Parathyroid adenoma (tissue), 2 donors: ENCODE results near the gene MEIS2.

ENCODE experiments used
- H2AFZ ChIP-seq: fragments of 300-600 bp; sonication (generic); one replicate; pipeline ENCODE4 v1.7.0; 2017; ENCODE audit warnings: antibody characterized with exemption, mild to moderate bottlenecking
- H3K27ac ChIP-seq: fragments of 300-600 bp; sonication (generic); one replicate; pipeline ENCODE4 v1.7.0; 2017
- H3K27me3 ChIP-seq: fragments of 300-600 bp; sonication (generic); one replicate; pipeline ENCODE4 v1.7.0; 2017; ENCODE audit warnings: low read length; ENCODE audit not compliant: control insufficient read depth, insufficient read depth
- H3K36me3 ChIP-seq: fragments of 300-600 bp; sonication (generic); one replicate; pipeline ENCODE4 v1.7.0; 2017; ENCODE audit warnings: low read length; ENCODE audit not compliant: control insufficient read depth, insufficient read depth
- H3K4me1 ChIP-seq: fragments of 300-600 bp; sonication (generic); one replicate; pipeline ENCODE4 v1.7.0; 2017; ENCODE audit warnings: control low read depth
- H3K4me2 ChIP-seq: fragments of 300-600 bp; sonication (generic); one replicate; pipeline ENCODE4 v1.7.0; 2017; ENCODE audit warnings: low read length
- H3K4me3 ChIP-seq: fragments of 300-600 bp; sonication (generic); one replicate; pipeline ENCODE4 v1.7.0; 2017; ENCODE audit warnings: low read depth, low read length
- H3K79me2 ChIP-seq: fragments of 300-600 bp; sonication (generic); one replicate; pipeline ENCODE4 v1.7.0; 2017; ENCODE audit warnings: control low read depth
- H3K9ac ChIP-seq: fragments of 300-600 bp; sonication (generic); one replicate; pipeline ENCODE4 v1.7.0; 2017; ENCODE audit warnings: mild to moderate bottlenecking
- H3K9me3 ChIP-seq: fragments of 300-600 bp; sonication (generic); one replicate; pipeline ENCODE4 v1.7.0; 2017; ENCODE audit warnings: low read length; ENCODE audit not compliant: control insufficient read depth
- CTCF ChIP-seq: fragments of 300-600 bp; sonication (generic); IDR thresholded peaks from one replicate; pipeline ENCODE4 v1.7.0; 2017; ENCODE audit warnings: antibody characterized with exemption, mild to moderate bottlenecking
- donor health status: primary hyperparathyroidism.

MEIS2 gene

DNA sequence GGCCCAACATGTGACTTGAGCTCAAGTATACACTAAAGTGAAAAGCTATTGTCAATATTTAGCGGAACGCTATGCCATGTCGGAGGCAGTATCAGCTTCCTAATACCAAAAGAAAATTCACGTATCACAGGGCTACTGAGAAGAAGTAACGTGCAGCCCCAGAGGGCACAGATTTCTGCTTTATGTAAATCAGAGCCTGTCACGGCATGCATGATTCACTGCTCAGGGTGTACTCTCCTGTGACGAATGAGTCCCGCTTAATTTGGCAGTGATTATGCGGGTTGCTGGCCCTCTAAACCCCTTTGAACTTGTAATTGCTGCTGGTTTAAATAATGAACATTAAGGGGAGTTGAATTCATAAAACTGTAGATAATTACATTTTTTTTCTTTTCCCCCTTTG lies 85.3 kb downstream of the MEIS2 start:
- Histone ChIP-seq H3K27me3 (no peaks in the 10 kb centered on the region), H3K79me2 (no peaks in the 10 kb centered on the region), H3K4me2 (no peak overlapping the region), H3K9ac (no peak overlapping the region), H3K36me3 (no peaks in the 10 kb centered on the region), H3K4me1 (no peaks in the 10 kb centered on the region), H2AFZ (no peak overlapping the region), H3K27ac (no peak overlapping the region), H3K9me3 (no peaks in the 10 kb centered on the region), H3K4me3 (no peak overlapping the region)
- TF ChIP-seq CTCF = no peak

- Histone ChIP-seq H3K4me3 (no peak overlapping the region), H2AFZ (no peak overlapping the region), H3K27me3 (no peaks in the 10 kb centered on the region), H3K9me3 (no peaks in the 10 kb centered on the region), H3K4me2 (no peak overlapping the region), H3K9ac (no peak overlapping the region), H3K36me3 (no peaks in the 10 kb centered on the region), H3K79me2 (no peaks in the 10 kb centered on the region), H3K27ac (no peak overlapping the region), H3K4me1 (no peaks in the 10 kb centered on the region)
- no peak for TF ChIP-seq CTCF
Measured at GRCh38 chr15:37014566-37014965, 85.8 kb downstream of the MEIS2 start.

- Histone ChIP-seq H3K9ac (no peak overlapping the region), H3K27ac (no peak overlapping the region), H3K4me1 (no peaks in the 10 kb centered on the region), H3K36me3 (no peaks in the 10 kb centered on the region), H3K4me2 (no peak overlapping the region), H3K4me3 (no peak overlapping the region), H3K27me3 (no peaks in the 10 kb centered on the region), H3K79me2 (no peaks in the 10 kb centered on the region), H2AFZ (no peak overlapping the region), H3K9me3 (no peaks in the 10 kb centered on the region)
- no peak for TF ChIP-seq CTCF
Measured at GRCh38 chr15:37014137-37014536, 86.2 kb downstream of the MEIS2 start.

- TF ChIP-seq CTCF = no peak
- H3K4me3 ChIP-seq = no peak overlapping the region
- no peaks in the 10 kb centered on the region for H3K9me3 ChIP-seq
- no peaks in the 10 kb centered on the region for H3K36me3 ChIP-seq
- H3K27ac ChIP-seq = no peak overlapping the region
- H3K79me2 ChIP-seq = no peaks in the 10 kb centered on the region
- H3K4me1 ChIP-seq = no peaks in the 10 kb centered on the region
- H3K27me3 ChIP-seq = no peaks in the 10 kb centered on the region
- no peak overlapping the region for H3K4me2 ChIP-seq
- H3K9ac ChIP-seq = no peak overlapping the region
- no peak overlapping the region for H2AFZ ChIP-seq
Measured at GRCh38 chr15:37010595-37010994, 89.8 kb downstream of the MEIS2 start.

DNA sequence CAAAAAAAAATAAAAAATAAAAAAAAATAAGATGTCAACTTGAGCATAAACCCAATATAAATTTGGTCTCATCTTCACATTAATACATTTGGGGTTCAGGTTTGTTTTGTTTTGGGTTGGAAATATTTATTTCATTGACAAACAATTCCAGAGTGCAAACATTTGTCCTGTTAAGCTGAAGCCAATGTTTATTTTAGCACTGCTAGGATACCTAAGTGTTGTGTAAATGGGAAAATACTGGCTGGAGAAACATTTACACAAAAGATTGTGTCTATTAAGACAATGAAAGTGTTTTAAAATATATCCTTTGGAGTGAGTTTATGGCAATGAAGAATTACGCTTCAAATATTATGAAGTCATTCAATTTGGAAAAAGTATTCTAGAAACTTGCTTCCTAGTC lies 91.1 kb downstream of the MEIS2 start:
- Histone ChIP-seq H3K4me1 (no peaks in the 10 kb centered on the region), H3K9me3 (no peaks in the 10 kb centered on the region), H3K4me2 (no peak overlapping the region), H3K27me3 (no peaks in the 10 kb centered on the region), H3K4me3 (no peak overlapping the region), H3K36me3 (no peaks in the 10 kb centered on the region), H3K79me2 (no peaks in the 10 kb centered on the region), H2AFZ (no peak overlapping the region), H3K9ac (no peak overlapping the region), H3K27ac (no peak overlapping the region)
- no peak for TF ChIP-seq CTCF
